ENCODE measurements around the gene TMEM174. TPM values are rescaled to one million over a fixed set of nuclear protein-coding genes. Genes with fewer than 3 reads are reported as not detected.
"Not testable (repeated sequence)": the region's sequence is repeated elsewhere in the genome, so short reads cannot be mapped to it uniquely, and the experiment has no call there.

The TMEM174 gene
- total RNA-seq, 4 donors from 2014 or later: not detected

- no peak for DNase-seq
- intact Hi-C loops (cut with DNase I; ENCODE audit: low total_unique reads): loop anchor here (10.0 kb wide), 1 partner anchor 236 kb away; no protein-coding TSS in a partner anchor
- H3K4me3 ChIP-seq: no peak overlapping the region
- TF ChIP-seq POLR2A (IDR thresholded peaks at IDR 0.05) (no peak), CTCF (IDR thresholded peaks at IDR 0.05) (no peak)
- H3K4me1 ChIP-seq: no peaks in the 10 kb centered on the region
- H3K27me3 ChIP-seq: peaks cover 0 to 44% of the 10 kb centered on the region in 2 donors
- no peak overlapping the region for H3K27ac ChIP-seq
- no peaks in the 10 kb centered on the region for H3K36me3 ChIP-seq
- H3K9me3 ChIP-seq: no peaks in the 10 kb centered on the region
These were observed 45.7 kb downstream of the TMEM174 start for GRCh38 chr5:73218552-73219171.

DNA sequence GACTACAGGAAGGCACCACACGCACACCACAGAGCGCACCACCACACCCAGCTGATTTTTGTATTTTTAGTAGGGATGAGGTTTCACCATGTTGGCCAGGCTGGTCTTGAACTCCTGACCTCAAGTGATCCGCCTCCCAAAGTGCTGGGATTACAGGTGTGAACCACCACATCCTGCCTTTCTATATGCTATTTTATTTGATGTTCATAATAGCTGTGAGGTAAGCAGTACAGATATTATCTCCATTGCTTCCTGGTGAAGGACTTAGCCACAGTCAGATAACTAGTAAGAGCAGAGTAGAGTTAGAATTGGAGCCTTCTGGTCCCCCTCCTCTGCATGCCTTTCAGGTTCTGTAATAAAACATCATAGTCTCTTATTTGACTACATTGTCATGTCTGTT is 46.3 kb downstream of the TMEM174 start:
- H3K27me3 ChIP-seq: peaks cover 0 to 40% of the 10 kb centered on the region in 2 donors
- intact Hi-C loops (cut with DNase I; ENCODE audit: low total_unique reads): loop anchor here (10.0 kb wide), 1 partner anchor 235 kb away; no protein-coding TSS in a partner anchor
- not testable (repeated sequence) for H3K9me3 ChIP-seq, DNase-seq, H3K36me3 ChIP-seq, H3K4me3 ChIP-seq, H3K27ac ChIP-seq, H3K4me1 ChIP-seq

DNA sequence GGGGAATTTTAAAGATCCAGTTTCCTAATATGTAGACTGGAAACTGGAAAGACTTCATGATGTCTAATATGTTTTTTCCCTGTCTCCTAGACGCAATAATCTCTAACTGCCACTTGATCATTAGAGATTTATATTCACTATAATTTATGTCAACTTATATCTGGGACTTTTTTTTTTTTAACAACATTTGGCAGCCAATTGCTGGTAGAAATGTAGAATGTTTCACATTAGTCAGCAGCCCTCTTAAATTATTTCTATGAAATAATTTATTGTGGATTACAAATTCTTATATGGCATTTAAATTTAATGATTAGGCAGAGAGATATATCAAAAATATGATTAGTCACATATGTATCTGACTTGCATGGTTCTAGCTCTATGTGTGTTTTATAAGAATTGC is 48.2 kb downstream of the TMEM174 start:
- H3K27ac ChIP-seq: no peak overlapping the region
- H3K36me3 ChIP-seq: no peaks in the 10 kb centered on the region
- TF ChIP-seq CTCF (IDR thresholded peaks at IDR 0.05): no peak
- TF ChIP-seq POLR2A (IDR thresholded peaks at IDR 0.05): no peak
- no peaks in the 10 kb centered on the region for H3K4me1 ChIP-seq
- H3K9me3 ChIP-seq: no peaks in the 10 kb centered on the region
- intact Hi-C loops (cut with DNase I; ENCODE audit: low total_unique reads): no loop called here
- no peak for DNase-seq
- H3K4me3 ChIP-seq: no peak overlapping the region
- H3K27me3 ChIP-seq: peaks cover 0 to 32% of the 10 kb centered on the region in 2 donors

DNA sequence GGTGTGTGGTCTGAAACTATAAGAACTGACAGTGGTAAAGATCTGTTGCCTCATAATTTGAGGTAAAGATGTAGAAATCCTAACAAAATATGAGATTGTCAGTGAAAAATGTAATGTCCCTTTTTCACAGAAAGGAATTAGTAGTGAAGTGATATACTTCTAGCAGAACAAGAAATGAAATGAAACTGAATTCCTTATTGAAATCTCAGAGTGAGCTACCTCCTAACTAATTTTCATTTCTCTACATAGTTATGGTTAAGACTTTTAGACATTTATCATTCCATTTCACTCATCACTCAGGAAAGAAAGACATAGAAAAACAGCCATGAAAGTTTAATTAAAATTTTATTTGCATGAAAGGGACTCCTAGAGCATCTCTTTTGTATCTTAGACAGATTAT is 48.7 kb downstream of the TMEM174 start:
- TF ChIP-seq POLR2A (IDR thresholded peaks at IDR 0.05) (no peak), CTCF (IDR thresholded peaks at IDR 0.05) (no peak)
- Histone ChIP-seq H3K4me3 (no peak overlapping the region), H3K36me3 (no peaks in the 10 kb centered on the region), H3K4me1 (no peaks in the 10 kb centered on the region), H3K9me3 (no peaks in the 10 kb centered on the region), H3K27me3 (peaks cover 0 to 32% of the 10 kb centered on the region in 2 donors), H3K27ac (no peak overlapping the region)
- no peak for DNase-seq
- intact Hi-C loops (cut with DNase I; ENCODE audit: low total_unique reads): no loop called here

GRCh38 chr5:73222173-73222572 is 49.2 kb downstream of the TMEM174 start:
- H3K27ac ChIP-seq: no peak overlapping the region
- no peak for DNase-seq
- H3K4me1 ChIP-seq: no peaks in the 10 kb centered on the region
- intact Hi-C loops (cut with DNase I; ENCODE audit: low total_unique reads): no loop called here
- H3K9me3 ChIP-seq: no peaks in the 10 kb centered on the region
- peaks cover 0 to 32% of the 10 kb centered on the region in 2 donors for H3K27me3 ChIP-seq
- no peak overlapping the region for H3K4me3 ChIP-seq
- no peaks in the 10 kb centered on the region for H3K36me3 ChIP-seq
- TF ChIP-seq CTCF (IDR thresholded peaks at IDR 0.05): no peak
- no peak for TF ChIP-seq POLR2A (IDR thresholded peaks at IDR 0.05)

Other genes starting within 250 kb of the TMEM174 start
- gene FCHO2, start 217.2 kb upstream of the TMEM174 start, total RNA-seq: 100 to 1,000 TPM in 1 of 4 donors, 10 to 100 TPM in 3; 26.8 to 141 (median 57.2) TPM
- gene TMEM171, start 52.6 kb upstream of the TMEM174 start, total RNA-seq: not detected